ENCODE data around the gene CMTR1. TPM values are rescaled to one million over a fixed set of nuclear protein-coding genes. Genes with fewer than 3 reads are reported as not detected.

The CMTR1 gene
- total RNA-seq, 1 donor from 2014 or later, result 15.8 TPM

GRCh38 chr6:37485291-37485702, 52.3 kb downstream of the CMTR1 start:
- DNase-seq (ENCODE audit: low read depth), result no peak
- peaks cover 10% of the 10 kb centered on the region for H3K36me3 ChIP-seq (ENCODE audit: control insufficient read depth, insufficient read depth, low read length)
- no peaks in the 10 kb centered on the region for H3K27me3 ChIP-seq (ENCODE audit: control insufficient read depth, insufficient read depth, low read length)
- H3K4me3 ChIP-seq (ENCODE audit: low read depth, low read length), result no peak overlapping the region
- peak; percentile 40 for TF ChIP-seq CTCF (IDR thresholded peaks at IDR 0.05; ENCODE audit: insufficient read depth, low read length, severe bottlenecking)
- FAIRE-seq, result no peak

- no peak overlapping the region for H3K4me3 ChIP-seq (ENCODE audit: low read depth, low read length)
- no peaks in the 10 kb centered on the region for H3K27me3 ChIP-seq (ENCODE audit: control insufficient read depth, insufficient read depth, low read length)
- DNase-seq (ENCODE audit: low read depth), result no peak
- no peak for FAIRE-seq
- H3K36me3 ChIP-seq (ENCODE audit: control insufficient read depth, insufficient read depth, low read length), result peaks cover 7% of the 10 kb centered on the region
- no peak for TF ChIP-seq CTCF (IDR thresholded peaks at IDR 0.05; ENCODE audit: insufficient read depth, low read length, severe bottlenecking)
Measured at GRCh38 chr6:37486121-37486839, 53.3 kb downstream of the CMTR1 start.

- DNase-seq (ENCODE audit: low read depth) (no peak), FAIRE-seq (no peak)
- Histone ChIP-seq H3K27me3 (ENCODE audit: control insufficient read depth, insufficient read depth, low read length) (no peaks in the 10 kb centered on the region), H3K4me3 (ENCODE audit: low read depth, low read length) (no peak overlapping the region), H3K36me3 (ENCODE audit: control insufficient read depth, insufficient read depth, low read length) (peaks cover 4% of the 10 kb centered on the region)
- no peak for TF ChIP-seq CTCF (IDR thresholded peaks at IDR 0.05; ENCODE audit: insufficient read depth, low read length, severe bottlenecking)
Measured at GRCh38 chr6:37487591-37488380, 54.8 kb downstream of the CMTR1 start.

GRCh38 chr6:37488476-37488875, 55.5 kb downstream of the CMTR1 start:
- no peak overlapping the region for H3K4me3 ChIP-seq (ENCODE audit: low read depth, low read length)
- no peak for TF ChIP-seq CTCF (IDR thresholded peaks at IDR 0.05; ENCODE audit: insufficient read depth, low read length, severe bottlenecking)
- FAIRE-seq, result peak; percentile 72

GRCh38 chr6:37489697-37490336, 56.8 kb downstream of the CMTR1 start:
- Histone ChIP-seq H3K4me3 (ENCODE audit: low read depth, low read length) (no peak overlapping the region), H3K36me3 (ENCODE audit: control insufficient read depth, insufficient read depth, low read length) (no peaks in the 10 kb centered on the region), H3K27me3 (ENCODE audit: control insufficient read depth, insufficient read depth, low read length) (no peaks in the 10 kb centered on the region)
- DNase-seq (ENCODE audit: low read depth) (no peak), FAIRE-seq (no peak)
- no peak for TF ChIP-seq CTCF (IDR thresholded peaks at IDR 0.05; ENCODE audit: insufficient read depth, low read length, severe bottlenecking)

More at GRCh38 chr6:37488476-37488875, 55.5 kb downstream of the CMTR1 start:
- DNase-seq (ENCODE audit: low read depth), result peak; percentile 9
- Histone ChIP-seq H3K27me3 (ENCODE audit: control insufficient read depth, insufficient read depth, low read length) (no peaks in the 10 kb centered on the region), H3K36me3 (ENCODE audit: control insufficient read depth, insufficient read depth, low read length) (peaks cover 3% of the 10 kb centered on the region)

Measured in bronchial epithelial cell (primary cell).